Immature natural killer cell (primary cell): Measurements from ENCODE around the gene NPFF. TPM values are rescaled to one million over a fixed set of nuclear protein-coding genes. Genes with fewer than 3 reads are reported as not detected.

ENCODE experiments used
- DNase-seq, 3 donors: peaks; one replicate each; pipeline ENCODE4 v3.0.0; 2022; ENCODE audit warnings: mixed read lengths in 1 of 3
- H3K27ac Mint-ChIP-seq, 6 donors: one replicate each; pipeline ENCODE4 v1.8.0; 2020; ENCODE audit warnings: mixed read lengths in 6 of 6, mild to moderate bottlenecking in 5 of 6, inconsistent platforms in 4 of 6, moderate library complexity in 3 of 6
- H3K27me3 Mint-ChIP-seq, 3 donors: one replicate each; pipeline ENCODE4 v1.8.0; 2020 to 2021; ENCODE audit warnings: low read depth in 3 of 3, mild to moderate bottlenecking in 3 of 3, mixed read lengths in 3 of 3, moderate library complexity in 3 of 3, inconsistent platforms in 1 of 3
- H3K36me3 Mint-ChIP-seq, 3 donors: one replicate each; pipeline ENCODE4 v1.8.0; 2020; ENCODE audit warnings: mixed read lengths in 3 of 3, inconsistent platforms in 2 of 3, mild to moderate bottlenecking in 2 of 3
- H3K4me1 Mint-ChIP-seq, 2 donors: one replicate each; pipeline ENCODE4 v1.8.0; 2020; ENCODE audit warnings: inconsistent platforms in 2 of 2, mild to moderate bottlenecking in 2 of 2, mixed read lengths in 2 of 2, moderate library complexity in 1 of 2
- H3K4me3 Mint-ChIP-seq, 5 donors: one replicate each; pipeline ENCODE4 v1.8.0; 2020; ENCODE audit warnings: mild to moderate bottlenecking in 5 of 5, mixed read lengths in 5 of 5, inconsistent platforms in 3 of 5, moderate library complexity in 3 of 5
- H3K9me3 Mint-ChIP-seq, 6 donors: one replicate each; pipeline ENCODE4 v1.8.0; 2020; ENCODE audit warnings: mild to moderate bottlenecking in 6 of 6, mixed read lengths in 6 of 6, inconsistent platforms in 4 of 6, moderate library complexity in 3 of 6
- polyA plus RNA-seq, 3 donors: library from polyadenylated mRNA; unstranded; fragments of 300-500 nt; fragmentation: Illumina TruSeq; gene quantifications; one replicate each; pipeline ENCODE4 v1.2.3, GENCODE V29; 2021

Gene NPFF
- polyA plus RNA-seq, 3 donors from 2014 or later = not detected

DNA sequence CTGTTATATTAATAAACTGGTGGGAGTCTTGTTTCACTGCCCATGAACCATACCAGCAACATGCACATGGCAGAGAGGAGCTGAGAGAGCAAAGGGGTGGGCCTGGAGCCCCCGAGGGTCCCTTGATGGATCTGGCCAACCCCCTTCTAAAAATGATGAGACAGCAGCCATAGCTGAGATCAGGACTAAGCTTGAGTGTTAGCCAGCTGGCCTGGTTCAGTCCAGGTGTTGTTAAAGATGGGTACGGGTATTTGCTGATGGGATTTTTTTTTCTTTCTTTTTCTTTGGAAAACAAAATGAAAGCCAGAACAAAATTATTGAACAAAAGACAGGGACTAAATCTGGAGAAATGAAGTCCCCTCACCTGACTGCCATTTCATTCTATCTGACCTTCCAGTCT, 39.4 kb downstream of the NPFF start:
- peaks cover 18 to 29% of the 10 kb centered on the region in 2 donors for H3K4me1 Mint-ChIP-seq
- H3K27ac Mint-ChIP-seq = peak overlapping the region in 2 of 6 donors; percentile 21 to 41
- H3K9me3 Mint-ChIP-seq = no peaks in the 10 kb centered on the region
- DNase-seq = no peak
- peaks cover 0 to 6% (median 4%) of the 10 kb centered on the region in 3 donors for H3K27me3 Mint-ChIP-seq
- no peak overlapping the region for H3K4me3 Mint-ChIP-seq
- peaks cover 34 to 63% (median 46%) of the 10 kb centered on the region in 3 donors for H3K36me3 Mint-ChIP-seq

DNA sequence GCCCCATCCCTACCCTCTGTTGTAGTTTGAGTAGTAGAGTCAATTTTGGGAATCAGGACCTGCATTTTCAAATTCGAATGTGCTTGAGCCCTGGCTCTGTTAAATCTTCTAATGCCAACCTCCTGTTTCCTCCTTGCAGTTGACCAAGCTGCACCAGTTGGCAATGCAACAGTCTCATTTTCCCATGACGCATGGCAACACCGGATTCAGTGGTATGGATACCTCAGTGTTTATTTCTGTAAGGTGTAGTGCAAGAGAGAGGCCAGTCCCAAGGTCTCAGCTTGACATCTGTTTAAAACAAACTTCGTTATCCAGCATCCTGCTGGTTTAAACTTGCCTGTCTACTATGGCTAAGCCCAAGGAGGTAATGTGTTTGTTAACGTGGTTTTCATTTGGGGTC, 40.2 kb downstream of the NPFF start:
- Mint-ChIP-seq H3K27me3 (peaks cover 0 to 7% (median 4%) of the 10 kb centered on the region in 3 donors), H3K4me3 (no peak overlapping the region), H3K4me1 (peaks cover 15 to 28% of the 10 kb centered on the region in 2 donors), H3K27ac (peak overlapping the region in 1 of 6 donors; percentile 46), H3K9me3 (no peaks in the 10 kb centered on the region), H3K36me3 (peaks cover 33 to 66% (median 52%) of the 10 kb centered on the region in 3 donors)
- no peak for DNase-seq

DNA sequence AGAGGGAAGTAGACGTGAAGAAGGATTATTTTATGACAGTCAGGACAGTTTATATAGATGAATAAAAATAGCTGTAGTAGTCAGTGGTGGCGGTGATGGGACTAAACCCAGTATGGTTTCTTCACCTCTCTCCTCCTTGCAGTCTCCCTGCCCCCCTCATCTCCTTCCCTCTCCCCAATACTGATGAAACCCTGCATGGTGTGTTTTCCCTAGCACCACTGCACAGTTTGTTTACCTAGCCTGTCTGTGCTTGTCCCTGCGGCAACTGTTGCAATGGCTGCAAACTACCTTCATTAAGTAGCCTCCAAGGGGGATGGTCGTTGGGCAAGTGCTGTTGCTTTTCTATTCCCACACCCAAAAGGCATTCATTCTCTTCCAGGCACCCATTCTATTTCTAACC, 40.6 kb downstream of the NPFF start:
- Mint-ChIP-seq H3K4me1 (peaks cover 14 to 26% of the 10 kb centered on the region in 2 donors), H3K36me3 (peaks cover 30 to 65% (median 55%) of the 10 kb centered on the region in 3 donors), H3K9me3 (no peaks in the 10 kb centered on the region), H3K27ac (peak overlapping the region in 2 of 6 donors; percentile 46 to 58), H3K4me3 (no peak overlapping the region), H3K27me3 (peaks cover 0 to 6% (median 3%) of the 10 kb centered on the region in 3 donors)
- no peak for DNase-seq

DNA sequence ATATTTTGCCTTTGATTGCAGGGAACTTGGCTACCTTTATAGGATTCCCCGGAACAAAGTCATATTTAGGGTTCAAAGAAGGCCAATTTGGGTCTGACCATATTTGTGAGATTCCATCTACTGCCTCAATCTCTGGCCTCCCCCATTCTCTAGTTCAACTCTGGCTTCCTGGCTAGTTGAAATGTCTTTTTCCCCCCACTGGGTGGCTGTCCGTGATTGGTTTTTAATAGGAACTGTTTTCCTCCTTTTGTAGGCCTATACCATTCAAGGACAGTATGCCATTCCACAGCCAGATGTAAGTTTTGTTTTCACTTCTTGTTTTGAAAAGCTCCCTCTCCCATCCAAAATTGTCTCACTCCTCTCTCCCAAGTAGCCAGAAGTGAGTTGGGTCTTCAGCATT, 41.6 kb downstream of the NPFF start:
- peaks cover 33 to 66% (median 58%) of the 10 kb centered on the region in 3 donors for H3K36me3 Mint-ChIP-seq
- H3K4me1 Mint-ChIP-seq = peaks cover 16 to 26% of the 10 kb centered on the region in 2 donors
- no peak for DNase-seq
- H3K4me3 Mint-ChIP-seq = no peak overlapping the region
- H3K27ac Mint-ChIP-seq = peak overlapping the region in 3 of 6 donors; percentile 9 to 17 (median 13)
- no peaks in the 10 kb centered on the region for H3K9me3 Mint-ChIP-seq
- peaks cover 0 to 6% (median 0%) of the 10 kb centered on the region in 3 donors for H3K27me3 Mint-ChIP-seq

DNA sequence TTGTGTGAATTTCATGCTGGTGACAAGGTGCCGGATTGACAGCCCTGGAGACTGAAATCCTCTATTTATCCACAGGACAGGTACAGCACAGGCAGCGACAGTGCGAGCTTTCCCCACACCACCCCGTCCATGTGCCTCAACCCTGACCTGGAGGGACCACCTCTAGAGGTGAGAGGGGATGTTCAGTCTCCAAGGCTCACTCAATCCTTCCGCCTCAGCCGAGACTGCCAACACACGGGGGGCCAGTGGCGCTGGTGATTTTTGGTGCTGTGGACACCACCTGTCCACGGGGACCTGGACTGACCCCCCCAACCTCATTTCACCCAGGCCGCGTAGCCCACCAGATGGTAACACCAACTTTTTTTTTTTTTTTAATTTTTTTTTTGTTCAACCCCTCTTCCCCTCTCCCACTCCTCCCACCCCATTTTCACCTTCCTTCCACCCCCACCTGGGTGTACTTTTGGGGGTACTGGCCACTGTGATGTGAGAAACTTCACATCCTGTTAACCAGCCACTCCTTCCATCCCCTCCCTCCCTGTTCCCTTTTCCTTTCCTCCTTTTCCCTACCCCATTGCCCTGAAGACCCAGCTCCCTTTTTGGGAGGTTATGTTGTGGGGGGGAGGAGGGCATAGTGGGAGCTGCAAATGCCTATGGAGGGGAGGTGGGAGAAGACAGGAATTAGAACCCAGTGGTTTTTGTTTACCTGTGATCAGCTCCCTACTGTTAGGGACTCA, 42.4 kb downstream of the NPFF start:
- peaks cover 0 to 9% (median 0%) of the 10 kb centered on the region in 3 donors for H3K27me3 Mint-ChIP-seq
- H3K27ac Mint-ChIP-seq = peak overlapping the region in 2 of 6 donors; percentile 4 to 66
- peaks cover 16 to 31% of the 10 kb centered on the region in 2 donors for H3K4me1 Mint-ChIP-seq
- no peak overlapping the region for H3K4me3 Mint-ChIP-seq
- peaks cover 39 to 70% (median 64%) of the 10 kb centered on the region in 3 donors for H3K36me3 Mint-ChIP-seq
- H3K9me3 Mint-ChIP-seq = no peaks in the 10 kb centered on the region
- no peak for DNase-seq

DNA sequence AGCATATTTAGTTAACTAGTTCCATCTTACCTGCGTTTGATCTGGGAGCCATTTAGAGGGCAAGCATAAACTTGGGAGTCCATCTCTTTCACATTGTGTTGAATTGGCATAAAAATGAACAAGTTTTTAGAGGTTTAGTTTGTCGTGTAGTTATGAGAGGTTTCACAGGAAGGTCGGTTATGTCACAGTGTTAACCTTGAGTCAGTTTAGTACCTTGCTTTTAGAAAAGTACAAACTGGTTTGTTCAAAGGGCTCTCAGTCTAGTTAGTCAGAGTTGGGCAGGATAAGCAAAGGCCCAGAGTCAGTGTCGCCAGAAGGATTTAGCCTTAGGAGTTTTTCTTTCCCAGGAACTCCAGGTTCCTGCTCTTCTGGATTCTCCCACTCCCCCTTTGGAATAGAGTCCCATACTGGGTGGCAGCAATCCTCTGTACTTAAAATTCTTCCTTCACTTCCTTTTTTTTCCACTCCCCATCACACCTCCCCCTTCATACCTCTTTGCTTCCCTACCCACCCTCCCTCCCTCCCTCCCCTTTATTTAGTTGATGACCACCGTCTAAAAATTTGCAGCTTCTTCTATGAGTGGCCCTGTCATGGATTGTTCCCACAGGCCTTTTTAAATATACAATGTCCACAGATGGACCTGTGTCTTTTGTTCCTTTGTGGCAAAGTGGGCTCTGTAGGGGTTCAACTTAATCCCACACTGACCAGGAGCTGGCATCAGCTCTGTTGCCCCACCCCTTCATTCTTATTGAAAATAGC, 43.3 kb downstream of the NPFF start:
- Mint-ChIP-seq H3K4me1 (peaks cover 17 to 31% of the 10 kb centered on the region in 2 donors), H3K9me3 (no peaks in the 10 kb centered on the region), H3K36me3 (peaks cover 39 to 76% (median 69%) of the 10 kb centered on the region in 3 donors), H3K27me3 (peaks cover 0 to 12% (median 0%) of the 10 kb centered on the region in 3 donors), H3K27ac (peak overlapping the region in 2 of 6 donors; percentile 4 to 24), H3K4me3 (no peak overlapping the region)
- DNase-seq = no peak

DNA sequence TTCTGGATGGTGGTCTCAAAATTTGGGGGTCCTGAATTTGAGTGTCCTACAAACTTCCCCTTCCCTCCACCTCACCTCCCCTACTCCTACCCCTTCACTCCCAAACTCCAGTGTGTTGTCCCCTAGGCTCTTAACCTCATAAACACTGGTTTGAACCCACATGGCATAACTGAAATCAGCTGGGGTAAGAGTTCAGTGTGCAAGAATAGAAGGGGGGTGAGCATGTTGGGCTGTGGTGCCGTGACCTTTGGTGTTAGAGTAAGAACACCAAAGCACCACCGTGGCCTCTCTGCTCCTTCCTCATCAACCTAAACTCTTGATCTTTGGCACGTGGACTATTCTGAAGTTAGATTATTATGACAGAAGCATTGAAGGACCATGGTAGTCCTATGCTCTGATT, 44.3 kb downstream of the NPFF start:
- H3K4me1 Mint-ChIP-seq = peaks cover 15 to 31% of the 10 kb centered on the region in 2 donors
- no peak overlapping the region for H3K27ac Mint-ChIP-seq
- H3K27me3 Mint-ChIP-seq = peaks cover 0 to 12% (median 0%) of the 10 kb centered on the region in 3 donors
- no peak overlapping the region for H3K4me3 Mint-ChIP-seq
- no peak for DNase-seq
- no peaks in the 10 kb centered on the region for H3K9me3 Mint-ChIP-seq
- H3K36me3 Mint-ChIP-seq = peaks cover 36 to 75% (median 71%) of the 10 kb centered on the region in 3 donors

DNA sequence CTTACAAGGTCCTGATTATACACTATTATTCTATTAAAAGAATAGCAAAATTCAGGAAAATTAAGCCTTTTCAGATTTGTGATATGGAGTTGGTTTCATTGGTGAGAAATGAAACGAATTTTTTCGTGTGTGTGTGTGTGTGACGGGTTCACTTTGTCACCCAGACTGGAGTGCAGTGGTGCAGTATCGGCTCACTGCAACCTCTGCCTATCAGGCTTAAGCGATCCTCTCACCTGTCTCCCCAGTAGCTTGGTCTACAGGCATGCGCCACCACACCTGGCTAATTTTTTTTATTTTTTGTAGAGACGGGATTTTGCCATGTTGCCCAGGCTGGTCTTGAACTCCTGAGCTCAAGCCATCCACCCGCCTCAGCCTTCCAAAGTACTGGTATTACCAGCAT, 45.7 kb downstream of the NPFF start:
- Mint-ChIP-seq H3K27ac (no peak overlapping the region), H3K4me1 (peaks cover 10 to 33% of the 10 kb centered on the region in 2 donors), H3K36me3 (peaks cover 22 to 67% (median 60%) of the 10 kb centered on the region in 3 donors), H3K4me3 (no peak overlapping the region), H3K27me3 (peaks cover 0 to 8% (median 0%) of the 10 kb centered on the region in 3 donors), H3K9me3 (no peaks in the 10 kb centered on the region)
- no peak for DNase-seq

DNA sequence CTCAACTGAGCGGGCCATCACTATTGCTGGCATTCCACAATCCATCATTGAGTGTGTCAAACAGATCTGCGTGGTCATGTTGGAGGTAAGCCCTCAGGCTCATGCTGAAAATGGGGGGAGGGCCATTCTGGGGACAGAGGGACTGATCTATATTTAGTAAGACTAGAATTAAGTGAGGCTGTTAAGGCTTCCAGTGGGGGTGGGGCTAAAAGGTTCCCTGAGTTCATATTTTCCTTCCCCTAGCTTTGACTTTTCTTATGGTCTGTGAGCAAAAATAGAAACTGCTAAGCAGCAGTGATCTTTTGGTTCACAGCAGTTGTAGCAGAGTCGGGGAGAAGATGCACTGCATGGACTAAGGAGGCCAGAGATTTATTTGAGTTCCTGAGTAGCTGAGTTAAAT, 46.2 kb downstream of the NPFF start:
- Mint-ChIP-seq H3K9me3 (no peaks in the 10 kb centered on the region), H3K4me1 (peaks cover 10 to 35% of the 10 kb centered on the region in 2 donors), H3K36me3 (peaks cover 19 to 65% (median 58%) of the 10 kb centered on the region in 3 donors), H3K27ac (peak overlapping the region in 5 of 6 donors; percentile 9 to 69 (median 41)), H3K4me3 (no peak overlapping the region), H3K27me3 (peaks cover 0 to 8% (median 0%) of the 10 kb centered on the region in 3 donors)
- no peak for DNase-seq

DNA sequence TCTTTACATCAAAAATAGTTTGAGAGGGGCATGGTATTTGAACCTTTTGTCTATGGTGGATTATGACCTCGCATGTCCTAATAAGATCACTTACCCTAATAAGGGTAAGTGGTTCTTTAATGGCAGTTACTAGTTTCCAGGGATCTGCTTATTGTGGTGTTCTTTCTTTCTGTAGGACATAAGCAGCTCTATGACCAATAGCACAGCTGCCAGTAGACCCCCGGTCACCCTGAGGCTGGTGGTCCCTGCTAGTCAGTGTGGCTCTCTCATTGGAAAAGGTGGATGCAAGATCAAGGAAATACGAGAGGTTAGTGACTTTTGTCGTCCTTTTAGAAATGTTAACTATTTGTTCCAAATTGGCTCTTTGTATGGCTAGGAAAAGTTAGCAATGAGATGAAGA, 48.2 kb downstream of the NPFF start:
- Mint-ChIP-seq H3K4me1 (peaks cover 13 to 53% of the 10 kb centered on the region in 2 donors), H3K27ac (no peak overlapping the region), H3K36me3 (peaks cover 31 to 69% (median 65%) of the 10 kb centered on the region in 3 donors), H3K4me3 (no peak overlapping the region), H3K27me3 (peaks cover 0 to 8% (median 2%) of the 10 kb centered on the region in 3 donors), H3K9me3 (no peaks in the 10 kb centered on the region)
- no peak for DNase-seq

Other genes with a start within 250 kb of the NPFF start
- under 1 TPM in 1 of 3 donors, not detected in 2; 0.53 TPM for gene ESPL1, start 239.2 kb downstream of the NPFF start, polyA plus RNA-seq
- 1,000 to 10,000 TPM in 1 of 3 donors, 100 to 1,000 TPM in 2; 829 to 1,850 (median 845) TPM for gene PFDN5, start 211.9 kb downstream of the NPFF start, polyA plus RNA-seq
- 10 to 100 TPM; 51.3 to 78.7 (median 64.0) TPM for gene MYG1, start 207.8 kb downstream of the NPFF start, polyA plus RNA-seq
- 10 to 100 TPM; 27.5 to 46.8 (median 46.0) TPM for gene AAAS, start 185.9 kb downstream of the NPFF start, polyA plus RNA-seq
- not detected for gene SP7, start 171.1 kb downstream of the NPFF start, polyA plus RNA-seq
- gene SP1, start 127.3 kb downstream of the NPFF start, polyA plus RNA-seq = 10 to 100 TPM in 1 of 3 donors, 1 to 10 TPM in 2; 3.4 to 12.2 (median 4.8) TPM
- gene AMHR2, start 83.6 kb downstream of the NPFF start, polyA plus RNA-seq = under 1 TPM in 1 of 3 donors, not detected in 2; 0.19 TPM
- gene PRR13, start 65.8 kb downstream of the NPFF start, polyA plus RNA-seq = 1,000 to 10,000 TPM in 1 of 3 donors, 100 to 1,000 TPM in 2; 527 to 1,019 (median 714) TPM
- 100 to 1,000 TPM in 1 of 3 donors, 10 to 100 TPM in 2; 79.2 to 102 (median 92.2) TPM for gene PCBP2, start 55.4 kb downstream of the NPFF start, polyA plus RNA-seq
- 1 to 10 TPM in 2 of 3 donors, not detected in 1; 1.2 to 2.7 TPM for gene MAP3K12, start 8.0 kb downstream of the NPFF start, polyA plus RNA-seq
- 10 to 100 TPM; 11.5 to 28.9 (median 28.8) TPM for gene TARBP2, start 6.2 kb downstream of the NPFF start, polyA plus RNA-seq
- 10 to 100 TPM; 17.6 to 23.9 (median 17.7) TPM for gene ATF7, start 118.9 kb upstream of the NPFF start, polyA plus RNA-seq
- 100 to 1,000 TPM; 383 to 495 (median 467) TPM for gene ATP5MC2, start 168.6 kb upstream of the NPFF start, polyA plus RNA-seq
- gene CALCOCO1, start 220.0 kb upstream of the NPFF start, polyA plus RNA-seq = 100 to 1,000 TPM in 2 of 3 donors, 10 to 100 TPM in 1; 81.7 to 110 (median 100) TPM
- gene CISTR, start 244.5 kb upstream of the NPFF start, polyA plus RNA-seq = not detected